IPS-11a (cell line): Measurements from ENCODE around the gene ABCF1.

ENCODE experiments used
- H3K4me3 ChIP-seq: one replicate; pipeline ENCODE4 v1.5.1; 2013; ENCODE audit warnings: low read depth, low read length, control low read depth

The ABCF1 gene

DNA sequence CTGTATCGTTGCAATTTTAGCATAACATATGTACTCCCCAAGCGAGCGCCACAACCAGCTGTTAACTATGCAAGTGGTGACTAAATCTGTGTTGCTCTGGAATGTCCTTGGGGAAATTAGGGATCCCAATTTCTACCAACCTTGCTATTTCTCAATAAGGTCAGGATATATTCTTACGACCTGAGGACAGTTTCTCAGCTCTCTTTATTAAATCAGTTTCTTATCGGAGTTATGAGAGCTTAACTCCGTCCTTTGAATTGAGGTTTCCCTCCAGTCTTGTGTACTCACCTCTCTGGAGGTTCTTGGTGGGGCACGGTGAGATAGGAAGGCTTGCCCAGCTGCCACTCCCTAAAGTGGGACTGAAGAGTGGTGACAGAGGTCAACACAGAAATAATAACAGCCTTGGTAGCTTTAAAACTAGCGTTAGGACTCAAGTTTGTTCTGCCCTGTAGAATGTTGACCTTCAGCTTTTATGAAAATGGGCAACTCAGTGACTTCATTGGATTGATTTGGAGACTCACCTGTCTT is 47.1 kb downstream of the ABCF1 start:
- peak overlapping the region; percentile 90 for H3K4me3 ChIP-seq

DNA sequence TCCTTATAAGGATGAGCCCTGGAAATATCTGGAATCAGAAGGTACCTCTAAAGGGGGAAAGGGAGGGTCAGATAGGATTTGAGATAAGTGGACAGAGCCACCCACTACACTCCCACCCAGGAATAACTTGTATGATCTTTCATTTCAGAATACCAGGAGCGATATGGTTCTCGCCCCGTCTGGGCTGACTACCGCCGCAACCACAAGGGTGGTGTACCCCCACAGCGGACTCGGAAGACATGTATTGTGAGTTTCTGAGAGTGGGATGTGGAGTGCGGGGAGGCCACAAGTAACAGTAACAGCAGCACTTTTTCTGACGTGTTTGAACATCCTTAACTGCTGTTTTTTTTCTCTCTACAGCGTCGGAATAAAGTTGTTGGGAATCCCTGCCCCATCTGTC is 48.3 kb downstream of the ABCF1 start:
- no peak overlapping the region for H3K4me3 ChIP-seq

DNA sequence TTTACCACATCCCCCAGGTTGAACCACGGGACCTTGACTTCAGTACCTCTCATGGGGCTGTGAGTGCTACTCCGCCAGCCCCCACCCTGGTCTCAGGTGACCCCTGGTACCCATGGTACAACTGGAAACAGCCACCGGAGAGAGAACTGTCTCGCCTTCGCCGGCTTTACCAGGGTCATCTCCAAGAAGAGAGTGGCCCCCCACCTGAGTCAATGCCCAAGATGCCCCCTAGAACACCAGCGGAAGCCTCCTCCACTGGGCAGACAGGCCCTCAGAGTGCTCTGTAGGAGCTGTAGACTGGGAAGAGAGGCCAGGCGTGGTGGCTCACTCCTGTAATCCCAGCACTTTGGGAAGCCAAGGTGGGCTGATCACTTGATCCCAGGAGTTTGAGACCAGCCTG is 54.3 kb downstream of the ABCF1 start:
- no peak overlapping the region for H3K4me3 ChIP-seq

DNA sequence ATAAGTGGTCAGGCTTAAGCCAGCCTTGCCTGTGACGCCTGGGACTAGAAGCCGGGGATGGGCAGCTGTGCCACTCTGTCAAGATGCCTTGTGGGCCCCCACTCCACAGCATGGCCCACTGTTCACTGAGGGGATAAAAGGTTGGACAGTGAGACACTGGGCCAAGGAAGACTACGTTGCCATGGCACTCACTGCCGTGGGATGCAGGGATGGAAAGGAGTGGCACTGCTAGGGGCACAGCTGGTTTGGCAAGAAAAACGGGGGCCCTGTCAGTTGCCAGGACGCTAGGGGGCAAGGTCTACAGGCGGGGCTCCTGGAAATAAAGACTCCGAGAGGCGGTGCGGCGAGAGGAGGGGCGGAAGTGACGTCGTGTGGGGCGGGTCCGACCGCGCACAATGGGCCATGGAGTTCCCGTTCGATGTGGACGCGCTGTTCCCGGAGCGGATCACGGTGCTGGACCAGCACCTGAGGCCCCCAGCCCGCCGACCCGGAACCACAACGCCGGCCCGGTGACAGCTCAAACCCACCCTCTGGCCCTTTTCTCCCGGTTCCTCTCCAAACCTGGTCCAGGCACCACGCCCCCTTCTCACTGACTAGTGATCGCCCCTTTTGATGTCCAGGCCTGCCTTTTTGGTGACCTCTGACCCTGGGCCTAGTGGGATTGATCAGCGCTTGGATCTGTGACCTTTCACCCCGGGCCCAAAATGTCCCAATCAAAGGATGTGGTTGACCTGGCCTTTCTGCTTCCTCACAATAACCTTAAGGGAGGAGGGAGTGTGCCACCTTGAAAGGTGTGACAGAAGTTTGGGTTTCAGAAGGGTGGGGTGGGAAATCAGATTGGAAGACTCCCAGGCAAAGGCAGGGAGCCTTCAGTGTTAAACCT is 55.5 kb downstream of the ABCF1 start, which contains the start of gene ATAT1:
Gene ATAT1, plus strand, starts transcription at position 391 of the 883 bp plus-strand sequence.
- peak within 1 kb of the TSS; percentile 49 for H3K4me3 ChIP-seq

DNA sequence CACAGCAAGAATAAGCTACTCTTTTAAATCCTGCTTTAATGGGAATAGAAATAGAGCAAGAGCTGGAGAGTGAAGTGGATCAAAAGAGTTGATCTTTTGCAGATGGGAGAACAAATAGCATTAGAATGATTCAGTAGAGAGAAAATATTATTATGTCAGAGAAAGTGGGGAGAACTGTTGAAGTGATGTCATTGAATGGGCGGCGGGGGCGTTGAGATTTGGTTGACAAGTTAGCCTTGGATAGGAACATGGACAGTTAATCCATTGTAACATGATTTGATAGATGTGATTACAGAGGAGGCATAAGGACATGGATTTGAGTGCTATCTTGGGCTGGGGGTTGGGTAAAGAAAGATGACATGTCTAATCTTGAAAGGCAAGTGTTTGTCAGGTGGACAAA is 64.6 kb downstream of the ABCF1 start:
- H3K4me3 ChIP-seq: no peak overlapping the region

DNA sequence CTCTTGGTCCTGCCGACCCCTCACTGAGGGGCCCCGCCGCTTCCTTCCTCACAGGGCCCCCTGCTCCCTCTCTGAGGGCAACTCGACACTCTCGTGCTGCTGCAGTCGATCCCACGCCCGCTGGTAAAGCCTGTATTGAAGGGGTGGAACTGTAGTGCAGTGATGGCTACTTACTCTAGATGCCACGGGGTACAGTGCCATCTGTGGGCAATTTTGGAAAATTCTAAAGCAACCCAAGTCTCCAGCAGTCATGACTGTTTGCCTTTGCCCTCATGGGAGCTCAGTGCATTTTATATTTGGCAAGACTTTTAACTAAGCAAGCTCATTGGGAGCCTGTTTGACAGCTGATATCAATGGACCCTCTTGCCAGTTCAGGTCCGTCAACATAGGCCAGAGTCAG is 69.2 kb downstream of the ABCF1 start:
- no peak overlapping the region for H3K4me3 ChIP-seq

DNA sequence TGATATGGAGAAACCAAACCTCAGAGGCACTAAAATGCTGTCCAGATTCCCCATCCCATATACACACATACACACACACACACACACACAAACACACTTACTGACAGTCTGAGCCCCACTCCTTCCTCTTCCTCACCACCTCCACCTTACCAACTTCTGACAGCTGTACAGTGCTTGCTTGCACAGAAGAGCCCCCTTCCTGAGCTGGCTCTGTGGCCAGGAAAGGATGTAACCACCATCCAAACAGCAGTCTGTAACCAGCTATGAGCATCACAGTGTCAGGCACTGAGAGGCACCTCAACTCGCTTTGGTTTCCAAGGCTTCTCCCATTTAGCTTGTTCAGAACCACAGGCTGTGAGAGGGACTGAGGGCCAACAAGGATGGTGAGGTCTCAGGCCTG is 69.8 kb downstream of the ABCF1 start:
- H3K4me3 ChIP-seq: no peak overlapping the region
